ENCODE measurements around the gene SF1.

Gene SF1

DNA sequence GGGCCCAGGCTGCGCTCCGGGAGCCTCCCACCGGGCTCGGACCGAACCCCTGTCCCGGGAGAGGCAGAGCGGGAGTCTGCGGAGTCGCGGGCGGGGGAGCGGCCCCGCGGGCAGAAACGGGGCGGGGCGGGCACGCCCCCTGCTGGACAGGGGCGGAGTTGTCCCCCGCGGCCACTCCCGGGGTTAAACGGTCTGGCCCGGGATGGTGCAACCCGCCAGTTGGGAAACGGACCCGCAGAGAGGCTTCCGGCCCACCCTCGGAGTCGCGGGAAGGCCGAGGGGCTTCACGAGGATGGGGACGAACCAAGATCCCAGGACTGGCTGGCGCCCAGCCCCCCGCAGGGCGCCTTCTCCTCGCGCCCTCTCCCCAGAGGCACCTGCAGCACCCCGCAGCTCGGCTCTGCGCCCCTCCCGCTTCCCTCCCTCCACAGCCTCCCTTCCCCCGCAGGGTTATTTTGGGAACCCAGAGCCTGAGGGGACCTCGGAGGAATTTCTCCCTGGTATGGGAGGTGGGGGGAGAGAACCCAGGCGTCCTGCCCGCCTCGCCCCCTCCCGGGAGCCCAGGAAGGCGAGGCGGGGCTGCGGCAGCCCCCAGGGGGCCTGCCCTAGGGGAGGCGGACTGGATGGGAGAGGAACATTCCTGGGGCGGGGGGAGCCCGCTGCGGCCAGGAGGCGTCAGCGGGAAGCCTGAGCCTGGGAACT, 35.3 kb downstream of the SF1 start:
- TF ChIP-seq, protein P1, sequence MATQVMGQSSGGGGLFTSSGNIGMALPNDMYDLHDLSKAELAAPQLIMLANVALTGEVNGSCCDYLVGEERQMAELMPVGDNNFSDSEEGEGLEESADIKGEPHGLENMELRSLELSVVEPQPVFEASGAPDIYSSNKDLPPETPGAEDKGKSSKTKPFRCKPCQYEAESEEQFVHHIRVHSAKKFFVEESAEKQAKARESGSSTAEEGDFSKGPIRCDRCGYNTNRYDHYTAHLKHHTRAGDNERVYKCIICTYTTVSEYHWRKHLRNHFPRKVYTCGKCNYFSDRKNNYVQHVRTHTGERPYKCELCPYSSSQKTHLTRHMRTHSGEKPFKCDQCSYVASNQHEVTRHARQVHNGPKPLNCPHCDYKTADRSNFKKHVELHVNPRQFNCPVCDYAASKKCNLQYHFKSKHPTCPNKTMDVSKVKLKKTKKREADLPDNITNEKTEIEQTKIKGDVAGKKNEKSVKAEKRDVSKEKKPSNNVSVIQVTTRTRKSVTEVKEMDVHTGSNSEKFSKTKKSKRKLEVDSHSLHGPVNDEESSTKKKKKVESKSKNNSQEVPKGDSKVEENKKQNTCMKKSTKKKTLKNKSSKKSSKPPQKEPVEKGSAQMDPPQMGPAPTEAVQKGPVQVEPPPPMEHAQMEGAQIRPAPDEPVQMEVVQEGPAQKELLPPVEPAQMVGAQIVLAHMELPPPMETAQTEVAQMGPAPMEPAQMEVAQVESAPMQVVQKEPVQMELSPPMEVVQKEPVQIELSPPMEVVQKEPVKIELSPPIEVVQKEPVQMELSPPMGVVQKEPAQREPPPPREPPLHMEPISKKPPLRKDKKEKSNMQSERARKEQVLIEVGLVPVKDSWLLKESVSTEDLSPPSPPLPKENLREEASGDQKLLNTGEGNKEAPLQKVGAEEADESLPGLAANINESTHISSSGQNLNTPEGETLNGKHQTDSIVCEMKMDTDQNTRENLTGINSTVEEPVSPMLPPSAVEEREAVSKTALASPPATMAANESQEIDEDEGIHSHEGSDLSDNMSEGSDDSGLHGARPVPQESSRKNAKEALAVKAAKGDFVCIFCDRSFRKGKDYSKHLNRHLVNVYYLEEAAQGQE (IDR thresholded peaks at IDR 0.05; ENCODE audit: insufficient replicate concordance, low read depth), result peak; percentile 15
- TF ChIP-seq POLR2AphosphoS5 (IDR thresholded peaks at IDR 0.05; ENCODE audit: low read depth) (peak; percentile 59), CTCF (IDR thresholded peaks at IDR 0.05; ENCODE audit: insufficient read depth, low read length) (peak; percentile 48), GABPA (IDR thresholded peaks at IDR 0.05; ENCODE audit: low read depth) (no peak), SPI1 (IDR thresholded peaks at IDR 0.05; ENCODE audit: borderline replicate concordance, low read depth) (no peak)
- H3K27me3 ChIP-seq (ENCODE audit: insufficient read depth, poor library complexity, severe bottlenecking), result no peaks in the 10 kb centered on the region
- peak overlapping the region; percentile 99 for H3K27ac ChIP-seq (replicated peaks)
- peak overlapping the region; percentile 85 for H3K4me3 ChIP-seq (replicated peaks; ENCODE audit: insufficient read depth, low read length)
- peak; percentile 74 to 87 for DNase-seq (ENCODE audit: low read depth in 1 of 2, low spot score in 1 of 2)

DNA sequence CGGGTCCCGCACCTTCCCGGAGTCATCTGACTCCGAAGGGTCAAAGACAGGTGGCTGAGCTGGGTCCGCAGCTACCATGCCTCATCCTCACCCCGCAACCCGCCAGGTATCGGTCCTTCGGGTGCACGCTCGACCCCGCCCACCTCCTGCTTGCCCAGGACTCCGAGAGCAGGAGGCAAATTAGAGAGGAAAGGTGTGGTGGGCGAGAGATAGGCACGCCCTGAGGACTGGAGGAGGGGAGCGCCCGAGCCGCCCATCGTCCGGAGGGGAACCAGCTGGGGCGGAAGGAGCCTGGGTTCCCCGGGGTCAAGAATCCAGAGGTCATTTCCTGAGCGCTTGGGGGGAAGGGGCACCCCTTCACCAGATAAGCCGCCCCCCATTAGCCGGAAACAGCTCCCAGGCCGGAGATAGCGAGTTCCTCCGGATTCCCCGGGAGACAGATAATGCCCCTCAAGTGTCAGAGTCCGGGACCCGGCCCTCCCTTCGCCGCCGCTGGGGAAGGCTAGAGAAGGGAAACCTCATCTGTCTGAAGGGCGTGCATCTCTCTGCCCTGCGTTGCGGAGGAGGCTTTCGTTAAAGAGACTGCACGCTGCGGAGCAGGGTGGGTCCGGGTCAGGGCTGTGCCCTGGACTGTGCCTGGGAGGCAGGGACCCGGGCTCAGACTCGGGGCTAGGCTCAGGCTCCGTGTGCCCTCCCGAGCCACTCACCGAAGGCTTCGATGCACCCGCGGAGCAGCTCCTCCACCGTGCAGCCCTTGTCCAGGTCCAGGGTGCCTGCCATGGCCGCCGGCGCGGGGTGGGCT, 36.1 kb downstream of the SF1 start:
- TF ChIP-seq GABPA (IDR thresholded peaks at IDR 0.05; ENCODE audit: low read depth) (no peak), CTCF (IDR thresholded peaks at IDR 0.05; ENCODE audit: insufficient read depth, low read length) (no peak), POLR2AphosphoS5 (IDR thresholded peaks at IDR 0.05; ENCODE audit: low read depth) (no peak; the same call in 1 of the 2 replicates), SPI1 (IDR thresholded peaks at IDR 0.05; ENCODE audit: borderline replicate concordance, low read depth) (no peak)
- TF ChIP-seq, protein P1 (IDR thresholded peaks at IDR 0.05; ENCODE audit: insufficient replicate concordance, low read depth), result no peak
- peak in 1 of 2 experiments; percentile 45 for DNase-seq (ENCODE audit: low read depth in 1 of 2, low spot score in 1 of 2)
- H3K27ac ChIP-seq (replicated peaks), result peak overlapping the region; percentile 99
- peak overlapping the region; percentile 85 for H3K4me3 ChIP-seq (replicated peaks; ENCODE audit: insufficient read depth, low read length)
- H3K27me3 ChIP-seq (ENCODE audit: insufficient read depth, poor library complexity, severe bottlenecking), result no peaks in the 10 kb centered on the region

DNA sequence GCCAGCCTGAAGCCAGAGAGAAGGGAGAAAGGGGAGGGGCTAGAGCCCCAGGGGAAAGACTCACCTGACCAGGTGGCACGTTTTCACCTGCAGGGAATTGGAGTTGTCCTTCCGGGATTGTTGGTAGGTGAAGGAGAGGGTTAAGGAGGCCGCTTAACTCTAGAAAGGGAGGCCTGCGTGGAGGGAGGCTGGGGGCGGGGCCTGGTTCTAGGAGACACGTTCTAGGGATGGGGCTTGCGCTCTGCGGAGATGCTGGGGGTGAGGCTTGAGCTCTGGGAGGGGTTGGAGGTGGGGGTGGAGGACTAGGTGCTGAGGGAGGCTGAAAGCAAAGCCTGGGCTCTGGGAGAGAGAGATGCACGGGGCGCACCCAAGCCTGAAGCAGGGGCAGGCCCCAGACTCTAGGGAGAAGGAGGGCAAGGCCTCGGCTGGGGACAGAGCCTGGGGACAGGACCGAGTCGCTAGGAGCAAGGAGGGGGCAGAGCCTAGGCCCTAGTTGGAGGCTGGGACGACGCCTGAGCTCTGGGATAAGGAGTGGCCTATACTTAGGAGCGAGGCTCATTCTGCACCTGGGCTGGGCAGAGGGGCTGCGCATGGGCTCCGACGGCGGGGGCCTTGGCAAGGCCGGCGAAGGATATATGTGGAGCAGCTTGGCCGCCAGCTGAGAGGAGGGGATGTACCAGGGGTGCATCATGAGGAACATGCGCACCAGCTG, 36.8 kb downstream of the SF1 start:
- Histone ChIP-seq H3K4me3 (replicated peaks; ENCODE audit: insufficient read depth, low read length) (peak overlapping the region; percentile 85), H3K27me3 (ENCODE audit: insufficient read depth, poor library complexity, severe bottlenecking) (no peaks in the 10 kb centered on the region)
- no peak for DNase-seq (ENCODE audit: low read depth in 1 of 2, low spot score in 1 of 2)

More for the DNA sequence above, 36.8 kb downstream of the SF1 start:
- H3K27ac ChIP-seq (replicated peaks), result peak overlapping the region; percentile 99; the same call in 1 of the 2 replicates
- no peak for TF ChIP-seq POLR2AphosphoS5 (IDR thresholded peaks at IDR 0.05; ENCODE audit: low read depth)
- no peak for TF ChIP-seq GABPA (IDR thresholded peaks at IDR 0.05; ENCODE audit: low read depth)
- TF ChIP-seq CTCF (IDR thresholded peaks at IDR 0.05; ENCODE audit: insufficient read depth, low read length), result no peak
- TF ChIP-seq, protein P1 (IDR thresholded peaks at IDR 0.05; ENCODE audit: insufficient replicate concordance, low read depth), result no peak
- TF ChIP-seq SPI1 (IDR thresholded peaks at IDR 0.05; ENCODE audit: borderline replicate concordance, low read depth), result no peak

All from HL-60 (cell line).